Body of pancreas (tissue), 4 donors: Measurements from ENCODE around the gene PEX16. TPM values are rescaled to one million over a fixed set of nuclear protein-coding genes. Genes with fewer than 3 reads are reported as not detected.

Source experiments
- ATAC-seq: fragments of 150-250 bp; one replicate; pipeline ENCODE4 v1.9.1; 2016
- DNase-seq, 4 donors: peaks; one replicate each; pipeline ENCODE4 v3.0.0-alpha.2; 2019
- H3K27ac ChIP-seq, 4 donors: fragments of 200-600 bp; sonication (generic); 1 replicate in 3 of 4; 2 replicates in 1 of 4; pipeline versions ENCODE4 v1.5.1 to v1.6.1; 2016 to 2019; ENCODE audit warnings: mild to moderate bottlenecking in 1 of 4, mixed read lengths in 1 of 4, moderate library complexity in 1 of 4
- H3K27me3 ChIP-seq, 2 donors: fragments of 200-600 bp; sonication (generic); one replicate each; pipeline ENCODE4 v1.6.0; 2016; ENCODE audit warnings: mild to moderate bottlenecking in 1 of 2
- H3K36me3 ChIP-seq, 2 donors: fragments of 200-600 bp; sonication (generic); replicated peaks in 1 of 2; 2 replicates each; pipeline ENCODE4 v1.5.1; 2016; ENCODE audit warnings: low read depth in 2 of 2; ENCODE audit not compliant: insufficient read depth in 1 of 2
- H3K4me1 ChIP-seq: fragments of 200-600 bp; sonication (generic); one replicate; pipeline ENCODE4 v1.6.0; 2016
- H3K4me3 ChIP-seq, 2 donors: fragments of 200-600 bp; sonication (generic); 1 replicate in 1 of 2; 2 replicates in 1 of 2; pipeline ENCODE4 v1.5.1; 2016 to 2019
- H3K9me3 ChIP-seq, 3 donors: fragments of 200-600 bp; sonication (generic); 1 replicate in 2 of 3; 2 replicates in 1 of 3; pipeline ENCODE4 v1.5.1; 2016
- POLR2A ChIP-seq, 3 donors: fragments of 450-650 bp; IDR thresholded peaks; one replicate each; pipeline ENCODE4 v1.6.1; 2016; ENCODE audit warnings: antibody characterized with exemption in 3 of 3, mild to moderate bottlenecking in 2 of 3
- WGBS, 2 donors: methylation state at CpG; one replicate each; pipeline ENCODE4 v1.1.5; 2017; 5-methylcytosine and 5-hydroxymethylcytosine counted together
- intact Hi-C: fragments of 100-400 bp; cut with DNase I; formaldehyde crosslinking; loops from one replicate; pipeline ENCODE4 v1.15.1; 2023
- total RNA-seq, 2 donors: library from RNA; depleted of rRNA; stranded (reverse); fragments of >200 nt; gene quantifications; one replicate each; pipeline ENCODE4 v1.1.0, GENCODE V29; 2016
- TF ChIP-seq, protein P1 (sequence below), 7 experiments: fragments of 450-650 bp in 4 of 7; fragments of 200-600 bp in 3 of 7; sonication (generic) in 3 of 7; IDR thresholded peaks; one replicate each; pipeline ENCODE4 v1.5.1; 2016 to 2019; ENCODE audit warnings: antibody characterized with exemption in 7 of 7

Gene PEX16
- total RNA-seq, 2 donors from 2014 or later = 29.1 to 41.5 TPM

DNA sequence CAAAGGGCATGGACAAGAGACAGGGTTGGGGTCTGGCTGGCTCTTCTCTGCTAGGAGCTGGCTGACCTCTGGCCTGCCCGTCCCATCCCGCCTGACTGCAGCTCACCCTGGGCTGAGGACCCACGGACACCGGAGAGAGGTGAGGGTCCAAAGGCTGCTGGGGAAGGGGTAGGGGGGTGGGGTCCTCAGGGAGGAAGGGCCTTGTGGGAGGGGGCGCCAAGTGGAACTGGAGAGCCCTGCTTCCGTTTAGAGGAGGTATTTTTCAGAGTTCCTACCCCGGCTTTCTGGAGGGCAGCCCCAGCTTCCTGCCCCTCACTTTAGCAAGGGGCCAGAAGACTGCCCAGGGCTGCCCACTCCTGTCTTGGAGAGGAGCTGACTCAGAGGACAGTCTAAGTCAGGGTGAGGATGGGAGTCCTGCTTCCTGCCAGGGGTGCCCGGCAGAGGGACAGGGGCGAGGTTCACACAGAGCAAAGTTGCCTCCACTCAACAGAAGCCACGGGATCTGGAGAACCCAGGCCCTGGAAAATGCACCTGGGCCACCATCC is 11.9 kb upstream of the PEX16 start:
- no peaks in the 10 kb centered on the region for H3K27me3 ChIP-seq
- no peak for ATAC-seq

DNA sequence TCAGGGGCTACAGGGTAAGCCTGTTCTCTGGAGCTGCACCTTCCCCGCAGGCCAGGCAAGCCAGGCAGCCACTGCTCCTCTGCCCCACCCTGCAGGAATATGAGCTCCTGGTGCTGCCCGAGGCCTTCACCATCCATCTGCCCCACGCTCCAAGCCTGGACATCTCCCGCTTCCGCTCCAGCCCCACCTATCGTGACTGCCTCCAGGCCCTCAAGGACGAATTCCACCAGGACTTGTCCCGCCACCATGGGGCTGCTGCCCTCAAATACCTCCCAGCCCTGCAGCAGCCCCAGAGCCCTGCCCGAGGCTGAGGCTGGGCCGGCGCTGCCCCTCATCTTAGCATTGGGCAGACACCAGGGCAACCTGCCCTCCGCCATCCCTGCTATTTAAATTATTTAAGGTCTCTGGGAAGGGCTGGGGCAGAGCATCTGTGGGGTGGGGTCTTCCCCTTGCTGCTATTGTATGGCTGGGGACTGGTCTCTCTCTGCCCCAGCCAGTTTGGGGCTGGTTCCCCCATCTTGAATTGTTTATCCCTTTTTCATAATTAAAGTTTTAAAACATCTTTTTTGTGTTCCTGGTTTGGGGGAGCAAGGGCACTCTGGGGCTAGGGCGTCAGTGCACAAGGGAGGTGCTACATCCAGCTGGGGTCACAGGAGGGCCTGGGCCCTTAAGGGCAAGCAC is 11.0 kb upstream of the PEX16 start:
- Histone ChIP-seq H3K36me3 (peaks cover 0 to 5% of the 10 kb centered on the region in 2 donors), H3K9me3 (no peaks in the 10 kb centered on the region), H3K27me3 (no peaks in the 10 kb centered on the region), H3K4me1 (peaks cover 15% of the 10 kb centered on the region), H3K4me3 (no peak overlapping the region), H3K27ac (no peak overlapping the region)
- 79 to 83% methylated on average over 11 to 13 of the region's 13 CpGs for WGBS, 2 donors
- no peak for DNase-seq
- TF ChIP-seq POLR2A (IDR thresholded peaks at IDR 0.05) = no peak
- TF ChIP-seq, protein P1, sequence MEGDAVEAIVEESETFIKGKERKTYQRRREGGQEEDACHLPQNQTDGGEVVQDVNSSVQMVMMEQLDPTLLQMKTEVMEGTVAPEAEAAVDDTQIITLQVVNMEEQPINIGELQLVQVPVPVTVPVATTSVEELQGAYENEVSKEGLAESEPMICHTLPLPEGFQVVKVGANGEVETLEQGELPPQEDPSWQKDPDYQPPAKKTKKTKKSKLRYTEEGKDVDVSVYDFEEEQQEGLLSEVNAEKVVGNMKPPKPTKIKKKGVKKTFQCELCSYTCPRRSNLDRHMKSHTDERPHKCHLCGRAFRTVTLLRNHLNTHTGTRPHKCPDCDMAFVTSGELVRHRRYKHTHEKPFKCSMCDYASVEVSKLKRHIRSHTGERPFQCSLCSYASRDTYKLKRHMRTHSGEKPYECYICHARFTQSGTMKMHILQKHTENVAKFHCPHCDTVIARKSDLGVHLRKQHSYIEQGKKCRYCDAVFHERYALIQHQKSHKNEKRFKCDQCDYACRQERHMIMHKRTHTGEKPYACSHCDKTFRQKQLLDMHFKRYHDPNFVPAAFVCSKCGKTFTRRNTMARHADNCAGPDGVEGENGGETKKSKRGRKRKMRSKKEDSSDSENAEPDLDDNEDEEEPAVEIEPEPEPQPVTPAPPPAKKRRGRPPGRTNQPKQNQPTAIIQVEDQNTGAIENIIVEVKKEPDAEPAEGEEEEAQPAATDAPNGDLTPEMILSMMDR (IDR thresholded peaks at IDR 0.05) = no peak
- intact Hi-C loops = no loop called here
- ATAC-seq = no peak

More for the DNA sequence above, 11.9 kb upstream of the PEX16 start:
- TF ChIP-seq, protein P1 (IDR thresholded peaks at IDR 0.05) = no peak
- TF ChIP-seq POLR2A (IDR thresholded peaks at IDR 0.05) = no peak
- peak in 1 of 4 donors; percentile 11 for DNase-seq
- H3K27ac ChIP-seq = peak overlapping the region in 1 of 4 donors; percentile 25
- H3K4me1 ChIP-seq = peaks cover 24% of the 10 kb centered on the region
- no peaks in the 10 kb centered on the region for H3K9me3 ChIP-seq
- no peak overlapping the region for H3K4me3 ChIP-seq
- intact Hi-C loops = no loop called here
- peaks cover 0 to 7% of the 10 kb centered on the region in 2 donors for H3K36me3 ChIP-seq
- WGBS, 2 donors = 77 to 79% methylated on average over 10 of the region's 10 CpGs

DNA sequence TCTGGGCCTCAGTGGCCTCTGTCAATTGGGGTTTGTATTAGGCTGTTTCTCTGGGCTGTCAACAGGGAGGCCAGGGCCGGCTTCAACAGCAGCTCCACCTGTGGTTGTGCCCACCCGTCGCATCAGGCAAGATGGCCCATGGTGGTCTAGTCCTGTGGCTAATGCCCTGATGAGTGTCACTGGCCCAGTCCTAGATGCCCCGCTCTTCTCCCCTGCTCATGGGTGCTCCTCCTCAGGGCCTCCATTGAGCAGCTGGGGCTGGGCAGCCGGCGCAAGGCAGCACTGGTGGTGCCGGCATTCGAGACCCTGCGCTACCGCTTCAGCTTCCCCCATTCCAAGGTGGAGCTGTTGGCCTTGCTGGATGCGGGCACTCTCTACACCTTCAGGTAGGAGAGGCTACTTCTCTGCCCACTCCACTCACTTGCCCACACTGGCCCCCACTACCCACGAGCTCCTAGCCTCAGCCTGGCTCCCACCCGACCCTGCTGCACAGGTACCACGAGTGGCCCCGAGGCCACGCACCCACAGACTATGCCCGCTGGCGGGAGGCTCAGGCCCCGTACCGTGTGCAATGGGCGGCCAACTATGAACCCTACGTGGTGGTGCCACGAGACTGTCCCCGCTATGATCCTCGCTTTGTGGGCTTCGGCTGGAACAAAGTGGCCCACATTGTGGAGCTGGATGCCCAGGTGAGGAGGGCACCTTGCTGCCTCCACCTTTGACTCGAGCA is 10.2 kb upstream of the PEX16 start:
- peaks cover 14% of the 10 kb centered on the region for H3K4me1 ChIP-seq
- no peak overlapping the region for H3K27ac ChIP-seq
- H3K36me3 ChIP-seq = peaks cover 0 to 5% of the 10 kb centered on the region in 2 donors
- DNase-seq (peak in 1 of 4 donors; percentile 10), ATAC-seq (no peak)
- H3K27me3 ChIP-seq = no peaks in the 10 kb centered on the region
- intact Hi-C loops = no loop called here
- 80 to 88% methylated on average over 3 to 24 of the region's 27 CpGs for whole genome bisulfite sequencing, 2 donors
- no peak for TF ChIP-seq POLR2A (IDR thresholded peaks at IDR 0.05)
- TF ChIP-seq, protein P1 (IDR thresholded peaks at IDR 0.05) = no peak
- H3K4me3 ChIP-seq = no peak overlapping the region
- H3K9me3 ChIP-seq = no peaks in the 10 kb centered on the region

DNA sequence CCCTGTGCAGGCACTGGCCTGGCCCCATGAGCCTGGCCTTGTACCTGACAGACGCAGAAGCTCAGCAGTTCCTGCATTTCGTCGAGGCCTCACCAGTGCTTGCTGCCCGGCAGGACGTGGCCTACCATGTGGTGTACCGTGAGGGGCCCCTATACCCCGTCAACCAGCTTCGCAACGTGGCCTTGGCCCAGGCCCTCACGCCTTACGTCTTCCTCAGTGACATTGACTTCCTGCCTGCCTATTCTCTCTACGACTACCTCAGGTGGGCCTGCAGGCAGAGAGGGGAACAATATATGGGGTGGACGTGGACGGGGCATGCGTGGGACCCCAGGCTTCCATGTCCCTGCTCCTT is 9.6 kb upstream of the PEX16 start:
- H3K4me1 ChIP-seq = peaks cover 19% of the 10 kb centered on the region
- H3K27ac ChIP-seq = no peak overlapping the region
- intact Hi-C loops = no loop called here
- 75 to 76% methylated on average over 13 to 15 of the region's 15 CpGs for WGBS, 2 donors
- no peaks in the 10 kb centered on the region for H3K9me3 ChIP-seq
- DNase-seq (peak in 1 of 4 donors; percentile 9), ATAC-seq (no peak)
- TF ChIP-seq, protein P1 (IDR thresholded peaks at IDR 0.05) = no peak
- no peak for TF ChIP-seq POLR2A (IDR thresholded peaks at IDR 0.05)
- no peaks in the 10 kb centered on the region for H3K27me3 ChIP-seq
- H3K36me3 ChIP-seq = peaks cover 0 to 5% of the 10 kb centered on the region in 2 donors
- H3K4me3 ChIP-seq = no peak overlapping the region
